ENCODE measurements around the gene DTNA.

The DTNA gene

DNA sequence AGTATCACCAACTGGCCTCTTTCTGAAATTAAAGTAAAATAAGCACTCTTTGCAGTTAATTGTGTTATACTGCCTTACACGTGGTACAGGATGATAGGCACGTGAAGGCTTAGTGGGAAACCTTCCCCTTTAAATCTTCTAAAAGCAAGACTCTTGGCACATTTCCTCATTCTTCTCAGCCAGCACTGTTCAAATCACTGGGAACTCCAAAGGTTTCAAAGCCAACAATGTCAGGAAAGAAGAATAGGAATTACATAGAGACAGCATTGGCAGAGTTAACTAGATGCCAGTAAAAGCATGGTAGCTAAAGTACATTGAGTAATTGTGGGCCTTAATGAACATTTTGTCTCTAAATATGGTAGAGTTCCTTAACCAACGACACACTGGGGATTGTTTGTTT is 96.4 kb downstream of the DTNA start:
- no peak for DNase-seq (ENCODE audit: low read depth in 2 of 2)

DNA sequence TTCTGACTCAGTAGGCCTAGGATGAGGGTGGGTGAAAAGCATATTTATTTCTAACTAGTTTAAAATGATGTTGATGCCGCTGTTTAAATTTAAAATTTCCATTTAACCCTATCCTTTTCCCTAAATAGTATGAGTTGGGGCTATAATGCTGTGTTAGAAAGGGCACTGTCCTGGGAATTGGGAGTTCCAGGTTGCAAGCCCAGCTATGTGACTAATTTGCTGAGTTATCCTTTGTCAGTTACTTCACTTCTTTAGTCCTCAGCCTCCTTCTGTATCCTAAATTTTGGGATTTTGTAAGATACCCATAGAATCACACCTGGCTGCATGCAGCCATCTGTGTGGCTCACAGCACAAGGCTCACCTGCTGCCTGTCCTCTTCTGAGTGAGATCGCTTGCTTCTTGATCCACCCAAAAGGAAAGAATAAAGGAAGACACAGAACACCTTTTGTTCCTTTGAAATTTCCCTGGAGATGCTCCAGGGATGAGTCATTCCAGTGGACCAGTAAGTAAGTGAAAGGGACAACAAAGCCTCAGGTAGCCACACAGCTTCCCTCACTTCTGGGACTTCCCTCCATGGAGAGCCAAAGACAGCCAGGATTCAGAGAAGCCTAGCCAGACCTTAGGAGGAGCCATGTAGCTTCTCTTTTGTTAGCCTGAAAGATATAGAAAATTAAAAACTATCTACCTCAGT is 97.2 kb downstream of the DTNA start:
- DNase-seq (ENCODE audit: low read depth in 2 of 2), result no peak

DNA sequence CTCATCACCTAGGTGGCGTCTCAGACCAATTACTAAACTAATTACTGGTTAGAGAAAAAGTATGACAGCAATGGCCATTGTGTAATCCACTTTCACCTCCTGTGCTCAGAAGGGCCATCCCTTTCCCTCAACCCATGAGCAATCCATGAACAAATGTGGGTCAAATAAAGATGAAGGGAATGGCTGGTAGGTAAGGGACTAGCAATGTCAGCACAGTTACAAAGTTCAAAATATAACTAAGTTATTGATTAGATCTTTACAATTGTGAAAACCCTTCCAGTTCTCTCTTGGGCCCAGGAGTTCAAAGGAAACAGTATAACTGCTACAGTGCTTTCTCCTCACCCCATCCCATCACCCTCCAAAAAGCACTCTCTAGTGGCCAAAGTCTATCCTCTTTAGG is 98.3 kb downstream of the DTNA start:
- no peak for DNase-seq (ENCODE audit: low read depth in 2 of 2)

DNA sequence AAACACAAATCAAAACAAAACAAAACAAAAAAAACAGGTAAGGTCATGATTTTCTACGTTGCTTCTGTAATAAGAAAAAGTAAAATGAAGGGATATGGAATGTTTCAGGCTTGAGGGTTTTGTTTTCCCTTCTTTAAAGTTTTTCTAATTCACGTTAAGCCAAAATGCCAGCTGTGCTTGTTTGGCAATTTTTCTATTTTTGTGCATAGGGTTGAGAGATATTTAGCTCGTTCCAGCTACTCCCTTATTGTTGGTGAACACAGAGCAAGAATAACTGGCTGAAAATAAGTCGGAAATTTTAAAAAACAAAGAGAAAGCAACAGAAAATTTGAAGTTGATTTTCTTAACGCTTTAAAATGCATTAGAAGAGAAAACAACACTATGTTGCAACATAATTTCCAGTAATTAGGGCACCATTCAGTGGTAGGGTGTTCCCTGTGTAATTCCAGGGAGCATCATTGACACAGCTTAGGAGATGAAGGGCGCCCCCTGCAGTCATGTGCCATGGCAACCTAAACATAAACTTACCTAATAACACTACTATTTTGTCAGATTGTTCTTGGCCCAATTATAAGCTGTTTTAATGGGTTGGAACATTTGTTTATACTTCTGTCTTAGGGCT is 99.5 kb downstream of the DTNA start:
- no peak for DNase-seq (ENCODE audit: low read depth in 2 of 2)

DNA sequence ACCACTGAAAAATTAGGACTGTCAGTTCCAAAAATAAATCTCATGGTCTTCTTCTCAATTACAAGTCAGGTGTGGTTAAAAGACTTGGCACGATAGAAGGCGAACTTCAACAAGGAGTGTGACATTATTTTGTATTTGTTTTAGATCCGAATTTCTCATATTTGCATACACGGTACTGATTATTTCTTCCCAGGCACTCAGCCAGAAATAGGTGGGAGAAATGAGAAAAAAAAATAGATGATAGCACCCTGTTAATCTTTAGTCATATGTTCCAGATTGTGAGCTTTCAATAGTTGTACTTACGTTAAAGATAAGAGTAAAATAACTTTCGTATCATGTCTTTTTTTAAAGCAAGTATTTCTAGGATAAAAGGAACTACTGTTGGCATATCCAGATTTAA is 106.1 kb downstream of the DTNA start:
- DNase-seq (ENCODE audit: low read depth in 2 of 2), result no peak

DNA sequence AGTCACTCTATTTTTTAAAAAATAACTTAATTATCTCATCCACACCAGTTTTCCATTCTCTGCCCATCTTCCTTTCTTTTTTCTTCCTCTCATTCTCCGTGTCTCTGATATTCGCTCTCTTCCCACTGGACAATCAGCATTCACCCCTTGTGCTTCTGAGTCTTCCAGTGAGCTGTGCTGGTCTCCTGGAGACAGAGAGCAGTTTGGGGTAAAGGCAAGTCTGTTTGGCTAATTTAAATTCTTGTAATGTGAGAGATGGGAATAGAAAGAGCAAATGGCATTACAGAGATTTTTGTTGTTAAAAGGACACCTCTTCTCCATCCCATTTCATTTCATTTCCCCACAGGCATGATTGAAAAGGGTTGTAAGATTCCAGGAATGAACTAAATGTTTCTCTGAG is 107.5 kb downstream of the DTNA start:
- no peak for DNase-seq (ENCODE audit: low read depth in 2 of 2)

DNA sequence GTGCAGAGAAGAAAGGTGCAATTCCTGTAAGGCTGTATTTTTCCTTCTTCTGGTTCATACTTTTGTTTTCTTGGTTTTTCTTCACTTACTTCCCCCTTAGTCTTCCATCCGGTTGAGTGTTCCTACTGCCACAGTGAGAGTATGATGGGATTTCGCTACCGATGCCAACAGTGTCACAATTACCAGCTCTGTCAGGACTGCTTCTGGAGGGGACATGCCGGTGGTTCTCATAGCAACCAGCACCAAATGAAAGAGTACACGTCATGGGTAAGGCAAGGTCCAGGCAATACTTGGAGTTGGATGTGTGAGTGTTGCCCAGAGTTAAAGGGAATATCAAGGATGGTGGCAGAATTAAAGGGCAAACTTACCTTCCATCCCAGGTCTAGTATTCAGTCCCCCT is 108.0 kb downstream of the DTNA start:
- no peak for DNase-seq (ENCODE audit: low read depth in 2 of 2)

DNA sequence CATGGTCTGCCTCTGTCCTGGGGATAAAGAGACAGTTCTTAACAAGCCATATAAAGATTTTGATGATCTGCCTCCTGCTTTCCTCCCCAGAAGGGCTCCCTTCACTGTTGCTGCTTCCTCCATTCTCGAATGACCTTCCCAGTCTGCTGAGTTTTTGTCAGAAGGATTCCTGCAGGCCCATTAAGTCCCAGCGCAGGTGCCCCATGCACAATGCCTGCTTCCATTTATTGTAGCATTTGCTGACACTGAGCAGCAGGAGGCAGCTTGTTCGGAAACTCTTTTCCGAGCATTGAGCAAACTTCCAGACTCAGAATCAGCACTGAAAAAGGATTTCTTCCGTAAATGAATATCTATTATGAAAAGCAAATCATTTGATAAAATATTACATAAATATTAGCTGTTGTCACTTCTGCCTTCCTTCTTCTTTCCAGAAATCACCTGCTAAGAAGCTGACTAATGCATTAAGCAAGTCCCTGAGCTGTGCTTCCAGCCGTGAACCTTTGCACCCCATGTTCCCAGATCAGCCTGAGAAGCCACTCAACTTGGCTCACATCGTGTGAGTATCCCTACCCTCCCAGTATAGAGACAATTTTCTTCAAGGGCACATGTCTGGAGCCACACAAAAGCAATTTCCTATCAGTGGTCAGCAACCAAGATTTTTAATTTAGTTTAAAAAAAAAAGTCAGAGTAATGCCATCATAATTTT is 110.4 kb downstream of the DTNA start:
- DNase-seq (ENCODE audit: low read depth in 2 of 2), result no peak

DNA sequence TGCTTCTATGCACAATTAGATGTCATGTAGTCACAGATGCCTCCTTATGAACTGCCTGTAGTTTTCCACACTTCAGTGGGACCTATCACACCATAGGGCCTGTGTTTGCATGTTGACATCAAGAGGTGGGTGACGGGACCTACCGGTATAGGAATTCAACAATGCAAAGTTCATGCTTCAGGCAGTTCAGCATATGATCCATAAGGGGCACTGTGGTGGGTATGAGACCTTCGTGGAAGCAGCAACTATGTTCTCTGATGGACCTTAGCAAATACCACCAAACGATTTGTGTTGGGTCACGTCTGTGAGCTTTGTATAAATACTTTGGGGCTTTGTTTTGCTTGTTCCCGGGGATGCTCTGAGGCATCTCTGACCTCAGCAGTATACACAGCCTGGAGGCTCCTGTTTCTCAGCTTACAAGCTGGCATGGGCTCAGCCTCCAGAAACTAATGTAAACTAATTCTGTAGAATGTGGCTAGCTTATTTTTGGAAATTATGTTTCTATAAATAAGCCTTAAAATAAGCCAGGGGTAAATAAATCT is 111.6 kb downstream of the DTNA start:
- no peak for DNase-seq (ENCODE audit: low read depth in 2 of 2)

DNA sequence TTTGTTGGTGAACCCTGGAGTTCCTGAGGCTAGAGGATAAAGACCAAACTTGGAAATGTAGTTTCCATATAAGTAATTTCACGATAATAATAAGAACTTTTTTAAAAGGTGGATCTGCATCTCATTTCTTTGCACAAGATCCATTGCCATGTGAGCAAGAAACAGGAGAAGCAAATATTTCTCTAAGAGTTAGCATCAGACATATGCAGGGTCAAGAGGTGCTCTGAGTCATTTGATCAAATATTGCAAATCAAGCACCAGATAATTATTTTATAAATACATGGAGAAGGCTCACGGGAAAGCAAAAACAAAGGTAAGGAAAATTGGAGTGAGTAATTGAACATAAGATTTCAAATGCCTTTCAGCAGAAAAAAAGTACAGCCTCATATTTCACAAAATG is 118.0 kb downstream of the DTNA start:
- no peak for DNase-seq (ENCODE audit: low read depth in 2 of 2)

DNA sequence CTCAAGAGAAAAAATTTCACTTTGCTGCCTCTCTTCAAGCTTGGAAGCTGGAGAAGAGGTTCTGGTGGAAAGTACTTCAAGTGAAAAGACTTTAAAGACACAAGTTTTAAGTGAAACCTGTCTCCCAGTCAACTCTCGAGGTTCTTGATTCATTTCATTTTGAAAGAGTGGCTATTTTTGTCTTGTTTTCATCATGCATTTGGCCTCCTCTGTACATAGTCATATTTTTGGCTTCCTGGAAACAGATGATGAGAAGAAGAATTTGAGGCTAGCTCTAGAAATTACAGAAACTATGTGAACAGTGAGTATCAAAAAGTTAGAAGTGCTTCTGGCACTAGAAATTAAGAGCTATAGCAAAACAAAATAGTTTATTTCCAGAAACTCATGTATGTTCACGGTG is 124.8 kb downstream of the DTNA start:
- no peak for DNase-seq (ENCODE audit: low read depth in 2 of 2)

DNA sequence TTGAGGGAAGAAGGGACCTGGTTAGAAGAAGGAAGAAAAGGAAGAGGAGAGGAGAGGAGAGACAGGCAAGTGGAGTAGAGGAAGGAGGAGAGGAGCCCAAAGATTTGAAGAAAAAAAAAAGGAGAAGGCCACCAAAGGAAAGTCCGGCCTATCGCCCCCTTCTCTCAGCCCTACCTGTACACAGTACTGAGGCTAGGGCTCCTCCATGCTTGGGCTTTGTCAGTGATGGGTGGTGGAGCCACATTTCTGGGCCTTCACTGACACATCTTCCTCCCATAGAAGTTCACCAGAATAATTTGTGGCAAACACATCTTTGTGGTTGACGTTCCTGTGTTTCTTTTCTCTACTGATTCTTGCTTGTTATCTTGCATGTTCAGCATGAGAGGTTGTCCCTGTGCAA is 125.4 kb downstream of the DTNA start:
- no peak for DNase-seq (ENCODE audit: low read depth in 2 of 2)

DNA sequence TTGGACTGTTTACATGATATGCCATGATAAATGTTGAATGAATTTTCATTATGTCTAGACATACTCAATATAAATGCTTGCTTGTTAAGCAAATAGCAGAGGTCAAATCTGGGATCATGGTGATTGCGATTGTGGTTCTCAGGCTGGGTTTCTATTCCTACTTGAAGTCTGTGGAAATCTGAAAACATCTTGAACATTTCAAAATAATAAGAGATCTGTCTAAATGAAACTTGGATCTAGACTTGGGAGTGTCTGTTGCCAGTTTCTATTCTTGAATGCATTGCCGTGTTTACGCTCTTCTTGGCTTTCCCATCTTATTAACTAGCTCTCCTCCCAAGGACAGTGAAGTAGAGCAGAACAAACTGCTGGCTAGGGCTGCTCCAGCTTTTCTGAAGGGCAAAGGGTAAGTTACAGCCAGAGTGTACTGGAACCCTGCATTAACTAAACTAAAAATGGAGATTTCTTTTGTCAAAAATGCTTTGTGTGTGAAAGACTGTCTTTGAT is 127.7 kb downstream of the DTNA start:
- DNase-seq (ENCODE audit: low read depth in 2 of 2), result no peak

DNA sequence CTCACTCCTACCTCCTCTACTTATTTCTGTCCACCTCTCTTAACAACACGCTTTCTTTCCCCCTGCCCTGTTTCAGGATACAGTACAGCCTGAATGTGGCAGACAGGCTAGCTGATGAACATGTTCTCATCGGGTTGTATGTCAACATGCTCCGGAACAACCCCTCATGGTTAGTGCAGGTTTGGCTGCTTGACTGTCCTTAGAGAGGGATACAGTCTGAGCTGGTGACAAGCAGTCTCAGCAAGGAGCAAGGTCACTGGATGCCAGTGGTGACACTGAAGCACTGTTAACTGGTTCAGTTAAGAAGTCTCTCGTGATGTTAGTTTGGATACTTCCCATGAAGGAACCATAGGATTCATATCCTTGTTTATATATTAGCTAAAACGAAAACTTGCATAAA is 128.6 kb downstream of the DTNA start:
- no peak for DNase-seq (ENCODE audit: low read depth in 2 of 2)

DNA sequence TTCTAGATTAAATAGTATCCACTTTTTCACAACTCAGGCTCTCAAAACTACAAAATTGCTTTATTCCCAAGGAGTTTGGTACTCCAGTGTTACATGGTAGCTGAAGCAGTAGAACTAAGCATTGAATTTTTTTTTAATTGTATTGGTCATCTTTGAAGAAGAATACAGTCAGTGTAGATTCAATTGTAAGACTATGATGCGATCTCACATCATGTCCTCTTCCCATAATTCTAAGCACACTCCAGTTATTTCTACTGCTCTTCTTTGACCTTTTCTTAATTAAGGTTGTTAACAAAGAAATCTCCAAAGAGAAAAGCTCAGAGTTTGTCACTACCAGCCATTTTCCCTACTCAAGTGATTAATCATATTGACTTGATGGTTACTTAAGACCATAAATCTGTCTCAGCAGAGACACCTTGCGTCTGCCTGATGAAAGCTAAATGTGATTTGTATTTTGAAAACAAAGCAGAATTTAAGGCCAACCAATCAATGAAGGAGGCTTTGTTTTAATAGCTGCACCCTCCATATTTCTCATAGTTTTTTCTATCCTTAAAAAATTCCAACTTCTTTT is 130.2 kb downstream of the DTNA start:
- DNase-seq (ENCODE audit: low read depth in 2 of 2), result no peak

DNA sequence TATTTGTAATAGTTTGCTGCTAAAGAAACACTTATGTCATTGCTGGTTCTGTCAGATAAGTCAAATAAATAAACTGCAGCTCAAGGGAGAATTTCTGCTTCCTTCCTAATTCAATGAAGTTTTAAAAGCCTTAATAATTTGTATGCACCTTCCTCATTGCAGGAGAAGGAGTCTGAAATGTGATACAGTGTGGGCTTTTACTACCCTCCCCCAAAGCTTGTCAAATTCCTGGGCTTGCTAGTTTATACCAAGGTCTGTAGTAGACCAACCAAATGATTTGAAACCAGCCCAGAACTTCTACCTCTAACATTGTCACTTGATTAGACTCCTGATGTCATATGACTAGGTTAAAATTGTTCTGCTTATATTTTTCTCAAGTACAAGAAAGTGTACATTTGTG is 131.8 kb downstream of the DTNA start:
- no peak for DNase-seq (ENCODE audit: low read depth in 2 of 2)

DNA sequence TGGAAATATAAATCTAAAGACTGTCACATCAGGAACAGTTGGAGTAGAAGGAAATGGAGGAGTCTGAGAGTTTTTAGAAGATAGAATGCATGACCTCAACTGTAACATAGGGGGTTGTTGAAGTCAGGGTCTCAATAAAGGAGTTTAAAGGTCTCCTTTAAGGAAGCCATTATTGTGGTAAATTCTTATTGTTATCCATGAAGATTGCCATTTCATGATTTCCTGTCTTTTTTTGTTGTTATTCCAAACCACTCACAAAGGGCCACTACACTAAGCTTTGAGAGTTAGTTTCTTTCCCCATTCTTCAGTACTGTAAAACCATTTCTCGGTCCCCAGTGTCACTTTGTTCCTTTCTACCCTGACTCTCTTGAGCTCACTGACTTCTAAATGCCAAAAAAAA is 134.0 kb downstream of the DTNA start:
- DNase-seq (ENCODE audit: low read depth in 2 of 2), result no peak

DNA sequence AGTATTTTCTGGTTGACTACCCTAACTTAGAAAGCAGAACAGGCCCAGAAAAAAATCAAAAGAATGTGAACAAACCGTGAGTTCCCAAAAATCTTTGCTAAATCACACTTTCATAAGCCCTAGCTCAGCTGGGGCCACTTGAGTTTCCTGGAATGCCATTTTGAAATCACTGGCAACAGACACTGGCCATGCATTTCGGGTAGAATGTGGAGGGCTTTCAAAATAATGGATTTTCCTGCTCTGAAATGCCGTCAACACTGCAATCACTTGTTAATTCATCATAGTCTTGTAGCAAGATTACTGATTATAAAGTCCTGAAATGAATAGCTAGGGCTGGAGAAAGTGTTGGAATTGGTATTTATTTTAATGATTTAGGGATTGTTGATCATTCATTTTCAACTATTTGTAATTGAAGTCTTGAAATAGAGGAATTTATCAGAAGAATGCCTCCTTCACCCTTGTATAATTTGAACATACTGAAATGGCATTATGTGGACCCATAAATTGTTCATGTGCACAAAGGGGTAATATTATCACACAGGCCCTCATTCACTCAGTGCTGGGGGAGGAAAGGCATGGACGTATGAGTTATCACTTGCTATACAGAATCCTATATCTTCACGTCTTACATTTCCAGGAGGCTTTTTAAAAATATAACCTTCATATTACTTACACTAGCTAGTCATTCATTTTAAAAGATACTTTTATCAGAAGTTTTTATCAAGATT is 134.8 kb downstream of the DTNA start:
- no peak for DNase-seq (ENCODE audit: low read depth in 2 of 2)

DNA sequence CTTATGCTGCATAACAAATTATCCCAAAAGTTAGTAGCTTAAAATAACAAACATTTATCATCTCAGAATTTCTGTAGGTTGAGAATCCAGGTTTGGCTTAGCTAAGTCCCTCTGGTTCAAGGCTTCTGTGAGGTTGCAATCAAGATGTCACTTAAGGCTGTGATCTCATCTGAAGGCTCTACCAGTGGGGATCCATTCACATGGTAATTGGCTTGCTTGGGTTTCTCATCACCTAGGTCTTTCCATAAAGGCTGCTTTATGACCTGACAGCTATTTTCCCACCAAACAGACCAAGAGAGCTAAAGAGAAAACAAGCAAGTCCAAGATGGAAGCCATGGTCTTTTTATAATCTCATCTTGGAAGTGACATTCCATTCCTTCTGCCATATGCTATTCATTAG is 137.3 kb downstream of the DTNA start:
- DNase-seq (ENCODE audit: low read depth in 2 of 2), result no peak

DNA sequence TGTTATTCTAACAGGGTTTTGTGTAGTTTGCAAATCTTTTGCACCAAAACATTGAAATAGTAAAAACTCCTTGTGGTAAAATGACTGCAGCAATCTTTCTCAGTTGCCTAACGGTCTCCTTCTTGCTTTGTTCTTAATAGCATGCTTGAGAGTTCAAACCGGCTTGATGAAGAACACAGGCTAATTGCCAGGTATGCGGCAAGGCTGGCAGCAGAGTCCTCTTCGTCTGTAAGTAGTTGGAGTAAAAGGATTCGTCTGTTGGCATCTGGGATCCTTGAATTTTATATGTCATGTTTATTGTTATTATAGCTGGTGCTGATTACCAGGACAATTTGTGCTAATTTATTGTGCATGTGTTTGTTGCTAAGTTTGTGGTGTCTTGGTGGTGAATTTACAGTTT is 138.1 kb downstream of the DTNA start:
- no peak for DNase-seq (ENCODE audit: low read depth in 2 of 2)

DNA sequence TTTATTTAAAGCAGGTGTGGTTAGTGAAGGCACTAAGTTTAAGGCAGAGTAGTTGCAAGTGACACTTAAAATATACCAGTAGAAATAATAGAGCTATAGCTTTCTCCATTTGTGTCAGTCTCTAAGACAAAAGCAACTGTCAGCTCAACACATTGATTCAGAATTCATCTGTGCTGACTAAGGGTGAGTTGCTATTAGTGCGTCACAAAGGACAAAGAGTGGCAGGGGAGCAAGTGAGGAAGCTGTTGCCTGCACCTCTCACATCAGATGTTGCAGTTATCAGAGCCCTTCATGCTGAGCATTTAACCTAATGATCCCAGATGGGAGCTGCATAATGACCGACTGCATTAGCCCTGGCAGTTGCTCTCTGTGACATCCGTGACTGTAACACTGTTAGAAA is 138.6 kb downstream of the DTNA start:
- DNase-seq (ENCODE audit: low read depth in 2 of 2), result no peak

DNA sequence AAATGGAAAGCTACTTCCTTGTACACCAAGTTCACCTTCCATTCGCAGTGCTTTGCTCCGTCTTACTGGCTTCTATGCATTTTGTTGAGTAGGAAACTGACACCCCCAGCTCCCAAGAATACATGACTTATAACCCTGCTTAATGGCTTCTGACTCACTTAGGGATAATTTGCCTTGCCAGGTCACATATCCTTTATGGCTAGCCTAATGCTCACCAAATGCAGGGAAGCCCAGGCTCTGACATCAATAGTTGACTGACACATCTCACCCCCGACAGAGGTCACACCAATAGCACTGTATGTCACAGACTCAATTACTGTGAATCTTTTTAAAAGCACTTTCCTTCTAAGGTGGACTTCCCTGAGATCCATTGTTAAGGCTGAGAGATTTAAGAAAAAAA is 147.2 kb downstream of the DTNA start:
- DNase-seq (ENCODE audit: low read depth in 2 of 2), result no peak
